ENCODE data around the gene PRKCB.

DNA sequence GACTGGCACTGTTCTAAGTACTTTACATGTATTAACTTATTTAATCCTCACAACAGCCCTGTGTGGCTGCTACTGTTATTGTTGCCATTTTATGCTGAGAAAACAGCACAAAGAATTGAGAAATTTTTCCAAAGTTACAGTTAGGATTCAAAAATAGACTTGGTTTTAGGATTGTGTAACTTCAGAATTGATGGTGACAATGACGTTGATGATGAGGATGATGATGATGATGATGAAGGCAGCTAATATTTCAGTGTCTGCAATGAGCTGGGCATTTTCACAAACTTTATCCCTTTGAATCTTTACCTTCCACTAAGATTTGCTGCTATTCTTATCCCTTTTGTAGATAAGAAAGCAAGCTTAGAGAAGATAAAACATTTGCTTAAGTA is 22.1 kb downstream of the PRKCB start:
- TF ChIP-seq CTCF (IDR thresholded peaks at IDR 0.05; ENCODE audit: low read depth, low read length) (no peak), POLR2A (IDR thresholded peaks at IDR 0.05; ENCODE audit: extremely low read depth, insufficient read length) (no peak), MYC (IDR thresholded peaks at IDR 0.05; ENCODE audit: low read depth, low read length) (no peak)
- TF ChIP-seq, protein P1, sequence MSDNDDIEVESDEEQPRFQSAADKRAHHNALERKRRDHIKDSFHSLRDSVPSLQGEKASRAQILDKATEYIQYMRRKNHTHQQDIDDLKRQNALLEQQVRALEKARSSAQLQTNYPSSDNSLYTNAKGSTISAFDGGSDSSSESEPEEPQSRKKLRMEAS (IDR thresholded peaks at IDR 0.05; ENCODE audit: low read depth, low read length), result no peak

Measured in NB4 (cell line).